ENCODE data around the gene CIAO3.
"Not testable (repeated sequence)": the region's sequence is repeated elsewhere in the genome, so short reads cannot be mapped to it uniquely, and the experiment has no call there.

Gene CIAO3

DNA sequence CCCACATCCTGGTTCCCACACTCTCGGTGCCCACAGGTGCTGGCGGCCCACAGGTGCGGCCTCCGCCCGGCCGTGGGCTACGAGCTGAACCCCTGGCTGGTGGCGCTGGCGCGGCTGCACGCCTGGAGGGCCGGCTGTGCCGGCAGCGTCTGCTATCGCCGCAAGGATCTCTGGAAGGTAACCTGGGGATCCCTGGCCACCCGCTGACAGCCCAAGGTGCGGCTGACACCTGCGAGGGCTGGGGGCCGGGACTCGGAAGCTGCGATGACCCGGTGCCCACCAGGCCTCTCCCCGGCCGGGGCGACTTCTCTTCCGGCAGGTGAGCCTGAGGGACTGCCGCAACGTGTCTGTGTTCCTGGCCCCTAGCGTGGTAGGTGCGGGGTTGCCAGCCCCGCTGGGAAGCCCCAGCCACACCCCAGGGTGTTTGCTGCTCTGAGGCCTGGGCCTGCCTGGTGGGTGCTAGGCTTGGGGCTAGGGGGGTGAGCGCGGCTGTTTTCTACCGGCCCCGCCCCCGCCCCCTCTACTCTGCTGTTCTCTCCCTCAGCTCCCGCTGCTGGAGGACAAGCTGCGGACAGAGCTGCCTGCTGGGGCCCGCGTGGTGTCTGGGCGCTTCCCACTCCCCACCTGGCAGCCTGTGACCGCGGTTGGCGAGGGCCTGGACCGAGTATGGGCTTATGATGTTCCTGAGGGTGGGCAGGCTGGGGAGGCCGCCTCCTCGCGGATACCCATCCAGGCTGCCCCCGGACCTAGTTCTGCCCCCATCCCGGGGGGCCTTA, 18.8 kb downstream of the CIAO3 start:
- DNase-seq, result no peak

DNA sequence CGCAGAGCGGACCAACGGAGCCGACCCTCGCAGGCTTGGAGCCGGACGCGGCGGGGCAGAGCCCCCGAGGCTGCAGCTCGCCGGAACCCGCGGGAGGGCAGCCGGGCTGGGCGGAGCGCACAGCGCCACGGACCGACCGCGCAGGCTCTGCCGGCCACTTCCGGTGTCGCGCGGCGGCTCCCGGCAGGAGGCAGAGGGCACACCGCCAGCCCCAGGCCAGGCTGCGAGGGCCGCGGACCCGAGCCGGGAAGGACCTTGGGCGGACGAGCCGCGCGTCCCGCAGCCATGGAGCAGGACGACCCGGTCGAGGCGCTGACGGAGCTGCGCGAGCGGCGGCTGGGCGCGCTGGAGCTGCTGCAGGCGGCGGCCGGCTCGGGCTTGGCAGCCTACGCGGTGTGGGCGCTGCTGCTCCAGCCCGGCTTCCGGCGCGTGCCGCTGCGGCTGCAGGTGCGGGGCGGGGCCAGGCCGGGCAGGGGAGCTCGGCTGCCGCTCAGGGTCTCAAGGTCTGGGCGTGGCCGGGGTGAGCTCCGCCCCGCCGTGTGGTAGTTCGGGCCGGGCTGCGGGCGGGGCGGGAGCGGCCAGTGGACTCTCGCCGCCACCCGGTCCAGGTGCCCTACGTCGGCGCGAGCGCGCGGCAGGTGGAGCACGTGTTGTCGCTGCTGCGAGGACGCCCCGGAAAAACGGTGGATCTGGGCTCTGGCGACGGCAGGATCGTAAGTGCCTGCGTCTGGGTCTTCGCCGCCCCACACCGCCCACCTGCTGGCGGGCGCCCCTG, 19.6 kb downstream of the CIAO3 start, which contains the start of gene ANTKMT:
ANTKMT (plus strand) TSS at position 157 of the 775 bp plus-strand sequence; CDS start at position 286, 129 bp downstream.
- DNase-seq, result peak; percentile 58 to 77

DNA sequence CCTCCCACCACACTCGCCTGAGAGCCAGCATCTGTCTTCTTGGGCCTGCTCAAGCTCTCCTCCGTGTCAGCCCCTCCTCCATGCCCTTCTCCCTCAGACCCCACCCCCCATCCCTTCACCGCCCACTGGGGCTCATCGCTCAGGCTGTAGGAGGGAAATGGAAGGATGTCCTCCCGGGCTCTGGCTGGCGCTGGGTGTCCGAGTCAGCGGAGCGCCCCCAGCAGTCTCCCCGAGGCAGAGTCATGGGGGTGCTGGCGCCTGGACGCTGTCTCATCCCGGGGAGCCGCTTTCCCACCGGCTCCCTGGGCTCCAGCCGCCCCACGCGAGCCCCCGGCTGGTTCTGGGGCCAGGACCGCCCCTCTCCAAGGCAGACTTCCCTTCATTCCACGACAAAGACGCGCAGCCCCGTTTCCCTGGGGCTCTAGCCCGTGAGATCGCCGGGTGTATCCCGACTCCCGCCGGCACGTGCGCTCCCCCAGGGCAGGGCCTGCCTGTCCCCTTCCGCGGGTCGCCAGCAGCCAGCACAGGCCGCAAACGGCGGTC, 20.3 kb downstream of the CIAO3 start:
- DNase-seq, result peak; percentile 41 to 52

DNA sequence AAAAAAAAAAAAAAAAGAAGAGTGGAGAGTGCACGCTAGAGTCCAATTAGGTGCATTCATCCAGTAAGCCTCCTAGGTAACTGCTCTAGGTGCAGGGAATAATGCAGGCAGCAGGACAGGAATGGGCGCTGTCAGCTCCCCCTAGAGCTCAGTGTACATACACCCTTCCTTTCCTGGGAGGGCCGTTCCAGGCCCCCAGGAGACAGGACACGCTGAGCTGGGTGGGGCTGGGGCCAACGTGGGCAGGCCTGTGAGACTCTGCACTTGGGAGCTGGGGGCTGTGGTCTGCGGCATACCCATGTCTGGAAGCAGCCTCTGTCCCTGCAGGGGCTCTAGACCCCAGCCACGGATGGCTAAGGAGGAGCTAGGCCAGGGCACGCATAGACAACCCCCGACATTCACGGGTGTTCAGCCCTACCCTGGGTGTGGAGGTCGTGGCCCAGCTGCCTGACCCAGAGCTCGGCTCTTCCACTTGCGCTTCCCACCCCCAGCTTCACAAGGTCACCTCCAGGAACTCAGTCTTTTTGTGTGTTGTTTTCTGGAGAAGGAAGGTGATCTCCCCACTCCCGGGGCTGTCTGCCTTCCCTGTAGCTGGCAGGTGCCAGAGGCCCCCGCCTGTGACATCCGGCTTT, 20.9 kb downstream of the CIAO3 start:
- no peak for DNase-seq

DNA sequence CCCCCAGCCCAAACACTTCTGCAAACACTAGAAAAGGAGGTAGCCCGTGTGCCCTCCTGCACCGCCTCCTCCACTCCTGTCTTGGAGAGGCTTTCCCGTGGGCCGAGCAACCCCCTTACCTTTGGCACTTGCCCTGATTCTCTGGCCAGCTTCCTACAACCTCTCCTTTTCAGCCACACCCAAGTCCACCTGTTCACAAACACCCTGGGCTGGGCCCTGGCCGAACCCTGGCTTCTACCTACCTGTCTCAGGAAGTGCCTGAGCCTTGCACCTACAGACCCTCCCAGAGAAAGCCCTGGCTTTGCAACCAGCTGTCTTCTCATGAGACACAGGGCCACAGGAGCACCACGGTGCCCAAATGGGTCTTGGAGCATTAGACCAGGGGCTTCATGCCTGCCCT, 21.9 kb downstream of the CIAO3 start:
- no peak for DNase-seq

DNA sequence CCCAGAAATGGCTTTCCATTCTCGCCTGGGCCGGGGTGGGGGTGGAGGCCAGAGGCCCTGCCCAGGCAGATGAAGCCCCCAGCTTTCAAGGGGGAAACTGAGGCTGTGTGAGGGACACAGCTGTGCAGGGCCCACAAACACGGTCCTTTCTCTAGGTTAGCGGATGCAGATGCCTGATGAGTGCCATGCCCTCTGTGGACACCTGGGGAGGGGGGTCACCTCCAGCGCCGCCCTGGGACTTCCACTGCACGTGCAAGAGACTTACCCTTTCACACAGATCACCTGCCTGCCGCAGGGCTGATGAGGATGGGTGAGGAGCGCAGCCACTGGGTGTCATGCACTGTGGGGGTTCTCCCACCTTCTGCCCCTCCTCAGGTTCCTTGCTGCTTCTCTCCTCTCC, 22.4 kb downstream of the CIAO3 start:
- no peak for DNase-seq

DNA sequence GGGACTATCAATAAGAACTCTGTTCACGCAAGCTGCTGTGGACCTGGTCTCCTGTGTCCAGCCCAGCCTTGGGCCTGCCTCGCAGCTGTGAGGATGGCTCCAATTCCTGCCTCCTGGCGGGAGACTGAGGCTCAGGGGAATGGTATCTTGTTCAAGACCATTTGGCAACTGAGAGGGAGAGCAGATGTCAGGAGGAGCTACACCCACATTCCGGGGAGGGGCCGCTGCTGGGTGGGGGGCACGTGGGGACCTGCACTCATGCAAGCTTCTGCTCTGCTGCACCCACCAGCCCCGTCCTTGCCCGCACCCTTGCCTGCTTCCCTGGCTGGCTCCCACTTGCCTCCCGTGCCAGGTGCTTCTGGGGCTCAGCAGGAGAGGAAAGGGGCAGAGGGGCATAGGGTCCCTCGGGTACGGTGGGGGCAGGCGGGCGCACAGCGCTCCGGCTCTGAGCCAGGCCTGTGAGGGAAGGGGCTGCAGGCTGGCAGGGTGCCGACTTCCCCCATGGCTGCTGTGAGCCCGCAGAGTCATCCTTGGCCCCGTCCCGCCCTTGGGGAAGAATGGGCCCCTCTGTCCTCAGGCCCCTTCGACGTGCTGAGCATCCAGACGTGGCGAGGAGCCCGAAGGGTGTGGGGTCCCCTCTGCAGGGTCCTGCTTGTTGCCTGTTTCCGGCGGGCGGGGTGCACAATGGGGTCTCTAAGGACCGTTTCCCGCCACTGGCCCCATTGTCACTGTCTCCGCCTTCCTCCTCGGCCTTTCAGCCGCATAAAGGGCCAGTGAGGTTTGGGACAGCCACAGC, 23.1 kb downstream of the CIAO3 start:
- DNase-seq, result no peak

DNA sequence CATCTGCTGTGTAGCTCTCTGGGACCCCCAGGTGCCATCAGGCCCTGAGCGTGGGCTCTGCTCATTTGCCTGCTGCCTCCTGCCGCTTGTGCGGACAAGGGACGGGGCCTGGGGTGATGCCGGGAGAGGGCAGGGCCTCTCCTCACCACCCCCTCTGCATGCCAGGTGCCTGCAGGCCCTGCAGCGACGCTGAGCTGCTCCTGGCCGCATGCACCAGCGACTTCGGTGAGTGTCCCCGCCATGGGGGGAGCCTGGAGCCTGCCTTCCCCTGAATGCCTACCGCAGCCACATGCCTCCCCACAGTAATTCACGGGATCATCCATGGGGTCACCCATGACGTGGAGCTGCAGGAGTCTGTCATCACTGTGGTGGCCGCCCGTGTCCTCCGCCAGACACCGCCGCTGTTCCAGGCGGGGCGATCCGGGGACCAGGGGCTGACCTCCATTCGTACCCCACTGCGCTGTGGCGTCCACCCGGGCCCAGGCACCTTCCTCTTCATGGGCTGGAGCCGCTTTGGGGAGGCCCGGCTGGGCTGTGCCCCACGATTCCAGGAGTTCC, 23.9 kb downstream of the CIAO3 start:
- DNase-seq, result no peak

DNA sequence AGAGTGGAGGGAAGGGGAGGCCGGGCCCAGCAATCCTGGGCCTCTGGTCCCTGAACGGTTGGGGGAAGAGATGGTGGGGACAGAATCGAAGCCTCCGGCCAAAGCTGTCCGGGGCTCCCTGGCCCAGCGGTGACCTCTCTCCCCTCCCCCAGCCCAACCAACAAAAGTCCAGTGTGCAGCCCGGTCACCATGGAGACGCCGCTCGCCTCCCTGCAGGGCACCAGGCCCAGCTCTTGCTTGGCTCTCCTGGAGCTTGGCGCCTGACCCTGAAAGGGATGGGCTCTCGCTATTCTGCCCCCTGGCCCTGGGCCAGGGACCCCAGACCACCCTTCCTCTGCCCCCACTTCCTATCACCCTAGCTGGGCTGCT, 24.6 kb downstream of the CIAO3 start:
- peak; percentile 86 to 89 for DNase-seq

DNA sequence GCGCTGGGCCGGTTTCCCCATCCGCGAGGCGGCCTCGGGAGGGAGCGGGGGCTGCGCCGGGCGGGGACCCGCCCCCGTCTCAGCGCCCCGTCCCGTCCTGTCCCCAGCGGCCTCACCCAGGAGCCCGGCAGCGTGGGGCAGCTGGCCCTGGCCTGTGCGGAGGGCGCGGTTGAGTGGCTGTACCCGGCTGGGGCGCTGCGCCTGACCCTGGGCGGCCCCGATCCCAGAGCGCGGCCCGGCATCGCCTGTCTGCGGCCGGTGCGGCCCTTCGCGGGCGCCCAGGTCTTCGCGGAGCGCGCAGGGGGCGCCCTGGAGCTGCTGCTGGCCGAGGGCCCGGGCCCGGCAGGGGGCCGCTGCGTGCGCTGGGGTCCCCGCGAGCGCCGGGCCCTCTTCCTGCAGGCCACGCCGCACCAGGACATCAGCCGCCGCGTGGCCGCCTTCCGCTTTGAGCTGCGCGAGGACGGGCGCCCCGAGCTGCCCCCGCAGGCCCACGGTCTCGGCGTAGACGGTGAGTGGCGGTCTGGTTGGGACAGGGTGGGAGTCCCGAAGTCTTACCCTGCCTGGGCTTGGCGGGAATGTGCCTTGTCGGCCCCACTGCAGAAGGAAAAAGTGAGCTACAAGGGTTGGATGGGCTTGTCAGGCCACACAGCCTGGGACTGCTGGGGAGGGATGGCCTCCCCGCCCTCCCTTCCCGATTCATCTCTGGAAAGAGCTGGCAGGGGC, 25.2 kb downstream of the CIAO3 start:
- DNase-seq, result no peak

DNA sequence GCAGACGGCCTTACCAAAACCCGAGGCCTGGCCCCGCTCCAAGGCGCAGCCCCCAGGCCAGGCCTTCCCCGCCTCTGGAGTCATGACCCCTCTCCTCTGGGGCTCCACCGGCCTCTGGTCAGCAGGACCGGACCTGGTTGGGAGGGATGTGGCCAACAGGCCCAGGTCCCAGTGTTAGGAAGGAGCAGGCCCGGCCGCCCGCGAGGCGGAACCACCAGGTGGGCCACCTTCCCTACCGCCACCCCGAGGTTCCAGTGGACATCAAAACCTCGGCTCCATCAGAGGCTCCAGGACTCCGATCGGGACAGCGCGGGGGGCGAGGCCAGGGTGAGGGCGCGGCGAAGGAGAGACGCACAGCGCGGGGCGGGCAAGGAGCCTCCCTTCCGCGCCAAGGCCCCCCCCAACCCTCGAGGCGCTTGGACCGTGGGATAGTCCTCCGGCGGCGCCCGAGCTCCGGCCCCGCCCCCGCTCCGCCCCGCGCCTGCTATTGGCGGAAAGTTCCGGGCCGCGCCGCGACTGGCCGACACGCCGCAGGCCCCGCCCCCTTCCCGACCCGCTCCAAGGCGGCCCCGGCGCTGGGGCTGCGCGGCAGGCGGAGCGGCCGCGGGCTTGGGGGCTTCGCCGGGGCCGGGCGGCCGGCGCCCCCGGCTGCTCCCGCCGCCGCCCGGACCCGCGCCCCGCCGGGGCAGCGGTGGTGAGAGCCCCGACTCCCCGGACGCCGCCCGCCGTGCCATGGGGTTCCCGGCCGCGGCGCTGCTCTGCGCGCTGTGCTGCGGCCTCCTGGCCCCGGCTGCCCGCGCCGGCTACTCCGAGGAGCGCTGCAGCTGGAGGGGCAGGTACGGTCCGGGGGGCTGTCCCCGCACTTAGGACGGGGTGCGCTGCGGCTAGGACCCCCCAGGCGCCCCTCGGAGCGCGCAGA, 26.0 kb downstream of the CIAO3 start, which contains the start of gene METRN:
METRN (plus strand) TSS at position 561 of the 919 bp plus-strand sequence; CDS start at position 733, 172 bp downstream.
- peak; percentile 82 to 86 for DNase-seq

DNA sequence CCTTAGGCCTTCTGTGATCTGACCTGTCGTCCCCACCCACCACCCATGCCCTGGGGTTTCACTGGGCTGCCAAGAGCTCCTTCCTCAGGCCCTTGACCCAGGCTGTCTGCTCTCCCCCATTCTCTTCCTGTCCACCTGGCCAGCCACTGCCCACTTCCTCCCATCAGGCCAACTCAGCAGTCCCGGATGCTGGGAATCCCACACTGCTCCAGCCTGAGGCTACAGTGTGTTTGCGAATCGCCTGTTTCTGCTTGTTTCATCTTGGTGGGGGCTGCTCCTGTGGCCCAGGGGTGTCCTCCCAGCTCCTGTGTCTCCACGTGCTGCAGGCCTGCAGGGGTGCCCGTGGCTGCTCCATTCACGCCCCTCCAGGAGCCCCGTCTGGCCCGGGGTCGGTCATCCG, 26.7 kb downstream of the CIAO3 start:
- DNase-seq, result no peak

DNA sequence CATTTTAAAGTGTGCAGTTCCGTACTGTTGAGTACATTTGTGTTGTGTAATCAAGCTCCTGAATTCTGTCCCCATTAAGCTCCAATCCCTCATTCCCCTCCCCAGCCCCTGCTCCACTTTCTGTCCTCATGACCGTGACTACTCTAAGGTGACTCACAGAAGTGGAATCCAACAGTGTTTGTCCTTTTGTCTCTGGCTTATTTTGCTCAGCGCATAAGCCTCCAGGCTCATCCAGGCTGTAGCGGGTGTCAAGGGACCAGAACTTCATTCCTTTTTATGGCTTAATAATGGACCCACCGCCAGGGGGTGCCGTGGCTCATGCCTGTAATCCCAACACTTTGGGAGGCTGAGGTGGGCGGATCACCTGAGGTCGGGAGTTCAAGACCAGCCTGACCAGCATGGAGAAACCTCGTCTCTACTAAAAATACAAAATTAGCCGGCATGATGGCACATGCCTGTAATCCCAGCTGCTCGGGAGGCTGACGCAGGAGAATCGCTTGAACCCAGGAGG, 28.0 kb downstream of the CIAO3 start:
- DNase-seq, result not testable (repeated sequence)

DNA sequence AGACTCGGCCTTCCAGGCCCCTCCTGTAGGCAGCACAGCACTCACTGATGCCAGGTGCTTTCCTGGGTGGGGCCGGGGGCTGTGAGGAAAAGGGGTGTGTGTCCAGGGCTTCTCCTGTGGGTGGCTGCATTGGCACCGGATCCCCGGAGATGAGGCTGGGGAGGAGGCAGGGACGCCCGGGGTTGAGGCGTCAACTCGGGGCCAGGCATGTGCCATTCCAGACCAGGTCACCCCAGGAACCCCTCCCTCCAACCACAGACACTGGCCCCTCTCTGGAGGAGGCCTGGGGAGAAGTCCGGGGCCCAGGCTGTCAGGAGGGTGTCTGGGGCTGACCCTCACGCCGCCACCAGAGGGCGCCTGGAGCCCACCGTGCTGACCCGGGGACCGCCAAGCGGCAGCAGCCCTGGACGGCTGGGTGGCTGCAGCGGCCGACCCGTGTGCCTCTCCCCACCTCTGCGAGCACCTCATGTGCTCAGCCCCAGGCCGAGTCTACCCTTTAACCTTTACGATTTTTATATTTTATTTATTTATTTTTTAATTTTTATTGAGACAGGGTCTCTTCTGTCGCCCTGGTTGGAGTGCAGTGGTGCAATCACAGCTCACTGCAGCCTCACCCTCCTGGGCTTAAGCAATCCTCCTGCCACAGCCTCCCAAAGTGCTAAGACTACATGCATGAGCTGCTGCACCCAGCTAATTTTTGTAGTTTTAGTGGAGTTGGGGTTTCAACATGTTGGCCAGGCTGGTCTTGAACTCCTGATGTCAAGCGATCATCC, 29.1 kb downstream of the CIAO3 start:
- DNase-seq, result peak in 1 of 2 donors; percentile 63

DNA sequence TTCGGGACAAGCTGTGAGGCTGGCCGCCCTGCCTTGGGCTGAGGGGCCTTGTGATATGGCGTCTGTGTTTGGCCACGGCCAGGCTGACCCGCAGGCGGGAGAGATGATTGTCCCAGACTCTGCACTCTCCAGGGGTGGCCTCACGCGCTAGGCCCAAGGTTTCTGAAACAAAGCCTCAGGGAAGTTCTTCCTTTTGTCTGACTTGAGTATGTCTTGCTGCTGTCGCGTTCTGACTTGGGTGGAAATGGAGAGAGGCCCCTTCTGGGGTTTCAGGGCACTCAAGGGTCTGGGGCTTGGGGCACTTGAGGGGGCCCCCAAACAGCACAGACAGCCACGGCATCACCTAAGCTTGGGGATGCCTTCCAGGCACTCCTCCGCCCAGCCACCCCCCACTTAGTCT, 29.7 kb downstream of the CIAO3 start:
- DNase-seq, result no peak

DNA sequence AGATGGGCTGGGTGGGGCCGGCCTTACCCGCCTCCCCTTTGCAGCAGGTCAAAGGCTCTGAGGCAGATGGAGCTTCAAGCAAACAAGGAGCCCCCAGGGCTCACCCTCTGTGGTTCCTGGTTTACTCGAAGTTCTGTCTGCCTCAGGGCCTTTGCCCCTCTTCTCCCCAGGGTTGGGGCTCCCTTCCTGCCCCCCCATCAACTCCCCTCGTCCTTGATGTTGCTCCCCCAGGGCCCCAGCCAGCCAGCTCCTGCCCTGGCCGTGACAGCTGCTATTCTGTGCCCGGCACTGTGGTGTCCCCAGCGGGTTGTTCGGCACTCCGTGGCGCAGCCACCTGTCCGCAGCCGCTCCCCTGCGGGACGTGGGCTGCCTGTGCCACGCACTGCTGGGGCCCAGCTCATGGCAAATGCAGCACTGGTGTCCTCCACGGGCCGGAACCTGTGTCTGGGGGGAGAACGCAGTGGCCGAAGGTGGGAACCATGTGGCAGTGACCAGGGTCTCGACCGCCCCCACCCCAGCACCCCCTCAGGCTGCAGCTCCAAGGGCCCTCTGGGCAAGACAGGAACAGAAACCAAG, 30.2 kb downstream of the CIAO3 start:
- DNase-seq, result no peak

DNA sequence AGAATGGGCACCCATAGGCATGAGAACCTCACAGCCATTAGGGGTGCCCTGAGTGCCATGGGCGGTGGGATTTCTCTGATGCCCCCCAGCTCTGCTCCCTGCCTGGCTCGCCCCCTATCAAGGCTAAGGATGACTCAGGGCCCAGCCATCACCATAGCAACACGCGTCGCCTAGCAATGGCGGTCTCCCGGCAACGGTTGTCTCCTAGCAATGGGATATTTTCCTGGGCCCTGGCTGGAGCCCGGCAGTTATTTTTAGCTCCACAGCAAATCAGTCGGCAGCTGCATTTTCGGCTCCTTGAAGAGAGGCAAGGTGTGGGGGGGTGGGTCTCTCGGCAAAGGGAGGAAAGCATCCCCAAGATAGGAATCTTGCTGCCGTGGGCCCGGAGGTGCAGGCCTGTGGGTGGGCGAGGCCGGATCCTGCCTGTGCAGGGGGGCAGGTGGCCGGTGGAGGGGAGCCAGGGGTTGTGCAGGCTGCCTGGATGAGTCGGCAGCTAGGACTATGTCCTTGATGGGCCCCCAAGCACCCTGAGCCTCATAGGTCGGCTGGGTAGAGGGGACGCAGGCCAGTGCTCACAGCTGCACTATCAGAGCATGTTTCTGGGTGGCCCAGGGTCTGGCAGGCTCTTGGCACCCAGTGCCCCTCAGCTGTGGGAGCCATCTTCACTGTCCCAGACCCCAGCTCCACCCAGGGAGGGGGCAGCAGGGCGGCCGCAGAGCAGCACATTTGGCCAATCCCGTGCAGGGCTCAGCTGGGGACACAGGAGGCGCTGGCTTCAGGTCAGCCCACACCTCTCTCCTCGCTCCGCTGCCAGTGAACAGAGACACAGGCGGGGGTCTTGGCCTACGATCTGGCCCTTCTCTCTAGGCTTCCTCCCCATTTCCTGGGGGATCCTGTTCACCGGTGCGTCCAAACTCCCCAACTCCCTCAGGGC, 31.0 kb downstream of the CIAO3 start:
- DNase-seq, result peak; percentile 64 to 75

DNA sequence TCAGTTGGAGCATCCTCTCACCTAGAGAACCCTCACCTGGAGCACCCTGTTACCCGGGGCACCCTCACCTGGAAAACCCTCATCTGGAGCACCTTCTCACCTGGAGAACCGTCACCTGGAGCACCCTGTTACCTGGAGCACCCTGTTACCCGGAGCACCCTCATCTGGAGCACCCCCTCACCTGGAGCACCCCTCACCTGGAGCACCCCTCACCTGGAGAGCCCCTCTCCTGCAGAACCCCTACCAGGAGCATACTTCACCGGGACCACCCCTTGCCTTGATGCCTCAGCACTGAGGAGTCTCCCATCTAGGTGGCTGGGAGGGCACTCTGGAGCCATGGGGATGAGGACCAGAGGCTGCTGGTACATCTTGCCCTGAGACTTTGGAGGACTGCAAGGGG, 31.8 kb downstream of the CIAO3 start:
- DNase-seq, result no peak

All from hippocampal formation (tissue), 2 donors.